HG03571 (cell line): Measurements from ENCODE around the gene ROCK2.
"Not testable (repeated sequence)": the region's sequence is repeated elsewhere in the genome, so short reads cannot be mapped to it uniquely, and the experiment has no call there.

Experiments
- ATAC-seq: cut with Tn5 transposase; IDR thresholded peaks from one replicate; pipeline ENCODE4 v1.9.1; 2021; ENCODE audit not compliant: unreplicated experiment

The ROCK2 gene

GRCh38 chr2:11279398-11279797 lies 65.0 kb downstream of the ROCK2 start:
- ATAC-seq, result no peak

- ATAC-seq, result no peak
Observed at GRCh38 chr2:11278219-11278618, 66.2 kb downstream of the ROCK2 start.

- no peak for ATAC-seq
Observed at GRCh38 chr2:11275910-11276309, 68.5 kb downstream of the ROCK2 start.

- ATAC-seq, result no peak
Observed at GRCh38 chr2:11270891-11271290, 73.5 kb downstream of the ROCK2 start.

GRCh38 chr2:11267931-11268330 lies 76.5 kb downstream of the ROCK2 start:
- ATAC-seq, result no peak

- ATAC-seq, result no peak
Observed at GRCh38 chr2:11264818-11265217, 79.6 kb downstream of the ROCK2 start.

- no peak for ATAC-seq
Observed at GRCh38 chr2:11264007-11264406, 80.4 kb downstream of the ROCK2 start.

- ATAC-seq, result no peak
Observed at GRCh38 chr2:11263177-11263576, 81.3 kb downstream of the ROCK2 start.

- not testable (repeated sequence) for ATAC-seq
Observed at GRCh38 chr2:11262438-11262837, 82.0 kb downstream of the ROCK2 start.

GRCh38 chr2:11261564-11261963 lies 82.9 kb downstream of the ROCK2 start:
- not testable (repeated sequence) for ATAC-seq

- ATAC-seq, result no peak
Observed at GRCh38 chr2:11260979-11261378, 83.5 kb downstream of the ROCK2 start.

- no peak for ATAC-seq
Observed at GRCh38 chr2:11257964-11258363, 86.5 kb downstream of the ROCK2 start.

GRCh38 chr2:11257078-11257477 lies 87.4 kb downstream of the ROCK2 start:
- no peak for ATAC-seq

GRCh38 chr2:11256166-11256565 lies 88.3 kb downstream of the ROCK2 start:
- no peak for ATAC-seq

- no peak for ATAC-seq
Observed at GRCh38 chr2:11254100-11254536, 90.3 kb downstream of the ROCK2 start.

- ATAC-seq, result not testable (repeated sequence)
Observed at GRCh38 chr2:11252458-11252857, 92.0 kb downstream of the ROCK2 start.

GRCh38 chr2:11250400-11251196 lies 93.8 kb downstream of the ROCK2 start:
- no peak for ATAC-seq

- no peak for ATAC-seq
Observed at GRCh38 chr2:11245322-11245721, 99.1 kb downstream of the ROCK2 start.

- ATAC-seq, result no peak
Observed at GRCh38 chr2:11244091-11244826, 100.2 kb downstream of the ROCK2 start.

- ATAC-seq, result no peak
Observed at GRCh38 chr2:11243512-11243911, 100.9 kb downstream of the ROCK2 start.

- ATAC-seq, result no peak
Observed at GRCh38 chr2:11242542-11243174, 101.8 kb downstream of the ROCK2 start.
